ENCODE results near the gene ATP5MC3. TPM values are rescaled to one million over a fixed set of nuclear protein-coding genes. Genes with fewer than 3 reads are reported as not detected.

ATP5MC3 gene
- total RNA-seq, 1 donor from 2014 or later = 25.5 TPM

- H3K4me3 ChIP-seq = peak overlapping the region; percentile 81 to 83
- no peaks in the 10 kb centered on the region for H3K9me3 ChIP-seq
- DNase-seq (ENCODE audit: low spot score in 2 of 2) = no peak
- intact Hi-C loops (cut with DNase I) = loop anchor here (1.0 to 10.0 kb wide), 4 partner anchors 13 to 706 kb away; partner anchors contain the start of genes ATP5MC3, CHN1 and GPR155
- peaks cover 0 to 3% of the 10 kb centered on the region in 2 donors for H3K4me1 ChIP-seq
- H3K27ac ChIP-seq = peak overlapping the region; percentile 84 to 88
- no peaks in the 10 kb centered on the region for H3K27me3 ChIP-seq
- no peaks in the 10 kb centered on the region for H3K36me3 ChIP-seq
- no peak for TF ChIP-seq CTCF (IDR thresholded peaks at IDR 0.05)
Observed at GRCh38 chr2:175168564-175168945, 13.0 kb downstream of the ATP5MC3 start.

- intact Hi-C loops (cut with DNase I) = loop anchor here (1.0 to 10.0 kb wide), 4 partner anchors 13 to 707 kb away; partner anchors contain the start of genes ATP5MC3, CHN1 and GPR155
Observed at GRCh38 chr2:175167792-175168563, 13.5 kb downstream of the ATP5MC3 start, which contains the start of gene ATF2. TSS of gene ATF2 (minus strand) at chr2:175168203. CDS start at chr2:175136443, 31,760 bp downstream.

GRCh38 chr2:175167076-175167791 is 14.3 kb downstream of the ATP5MC3 start:
- intact Hi-C loops (cut with DNase I) = loop anchor here (10.0 kb wide), 2 partner anchors 162 to 708 kb away; partner anchors contain the start of gene CHN1
- H3K27me3 ChIP-seq = no peaks in the 10 kb centered on the region
- H3K4me1 ChIP-seq = peaks cover 0 to 3% of the 10 kb centered on the region in 2 donors
- H3K4me3 ChIP-seq = peak overlapping the region; percentile 81 to 83
- H3K27ac ChIP-seq = peak overlapping the region; percentile 95 to 96
- DNase-seq (ENCODE audit: low spot score in 2 of 2) = peak in 1 of 2 donors; percentile 68
- H3K36me3 ChIP-seq = no peaks in the 10 kb centered on the region
- H3K9me3 ChIP-seq = no peaks in the 10 kb centered on the region
- TF ChIP-seq CTCF (IDR thresholded peaks at IDR 0.05) = no peak

More at GRCh38 chr2:175167792-175168563, 13.5 kb downstream of the ATP5MC3 start, which contains the start of gene ATF2:
- H3K36me3 ChIP-seq = no peaks in the 10 kb centered on the region
- no peak for TF ChIP-seq CTCF (IDR thresholded peaks at IDR 0.05)
- H3K27ac ChIP-seq = peak within 1 kb of the TSS; percentile 95 to 96
- no peaks in the 10 kb centered on the region for H3K27me3 ChIP-seq
- DNase-seq (ENCODE audit: low spot score in 2 of 2) = peak; percentile 99 to 100
- H3K4me1 ChIP-seq = peaks cover 0 to 3% of the 10 kb centered on the region in 2 donors
- H3K4me3 ChIP-seq = peak within 1 kb of the TSS; percentile 81 to 83
- H3K9me3 ChIP-seq = no peaks in the 10 kb centered on the region

- H3K9me3 ChIP-seq = no peaks in the 10 kb centered on the region
Observed at GRCh38 chr2:175166216-175166824, 15.2 kb downstream of the ATP5MC3 start.

More at GRCh38 chr2:175166216-175166824, 15.2 kb downstream of the ATP5MC3 start:
- intact Hi-C loops (cut with DNase I) = loop anchor here (10.0 kb wide), 2 partner anchors 162 to 708 kb away; partner anchors contain the start of gene CHN1
- TF ChIP-seq CTCF (IDR thresholded peaks at IDR 0.05) = no peak
- Histone ChIP-seq H3K27me3 (no peaks in the 10 kb centered on the region), H3K27ac (peak overlapping the region; percentile 95 to 96), H3K4me3 (peak overlapping the region; percentile 81 to 83), H3K4me1 (peaks cover 0 to 3% of the 10 kb centered on the region in 2 donors), H3K36me3 (no peaks in the 10 kb centered on the region)
- DNase-seq (ENCODE audit: low spot score in 2 of 2) = no peak

Measured in ascending aorta (tissue), 2 donors.